ENCODE data around the gene SMOC2.

GRCh38 chr6:168658059-168658458 lies 217.1 kb downstream of the SMOC2 start:
- peak in 2 of 3 experiments; percentile 5 to 24; a peak in 2 of 6 replicates for TF ChIP-seq CTCF (IDR thresholded peaks at IDR 0.05 in 2 of 3, conservative IDR thresholded peaks at IDR 0.05 in 1 of 3; ENCODE audit: borderline replicate concordance in 1 of 3, insufficient read depth in 1 of 3, low read depth in 2 of 3, low read length in 2 of 3)
- no peak for TF ChIP-seq REST (IDR thresholded peaks at IDR 0.05; ENCODE audit: low read depth)
- TF ChIP-seq POLR2AphosphoS5 (IDR thresholded peaks at IDR 0.05; ENCODE audit: low read depth, low read length): no peak
- no peak for TF ChIP-seq EZH2phosphoT487 (IDR thresholded peaks at IDR 0.05; ENCODE audit: borderline replicate concordance)
- no peak for TF ChIP-seq MAX (IDR thresholded peaks at IDR 0.05)
- TF ChIP-seq FOSL1 (IDR thresholded peaks at IDR 0.05; ENCODE audit: low read depth): no peak
- no peak for TF ChIP-seq POLR2A (IDR thresholded peaks at IDR 0.05; ENCODE audit: borderline replicate concordance, extremely low read depth, insufficient read depth, insufficient read length)
- TF ChIP-seq SIN3A (IDR thresholded peaks at IDR 0.05; ENCODE audit: low read depth): no peak
